Astrocyte of the spinal cord (primary cell): ENCODE results near the gene SMAD2.

Source experiments
- DNase-seq: peaks from one replicate; pipeline ENCODE4 v3.0.0; 2011; ENCODE audit warnings: low read depth, low spot score
- H3K4me3 ChIP-seq: 2 replicates; pipeline ENCODE4 v1.5.1; 2011; ENCODE audit warnings: low read depth, mild to moderate bottlenecking, low read length, moderate library complexity
- CTCF ChIP-seq: IDR thresholded peaks from 2 replicates; pipeline ENCODE4 v1.5.1; 2012; ENCODE audit warnings: low read depth, mild to moderate bottlenecking, low read length, inconsistent platforms
- in situ Hi-C: cut with HindIII; loops from 2 replicates; pipeline ENCODE4 v1.10.0; 2017; ENCODE audit warnings: low sequenced_read_pairs

The SMAD2 gene

GRCh38 chr18:47790036-47790435, 140.4 kb downstream of the SMAD2 start:
- TF ChIP-seq CTCF = no peak
- no peak overlapping the region for H3K4me3 ChIP-seq
- in situ Hi-C loops = no loop called here
- DNase-seq = no peak

GRCh38 chr18:47788621-47789020, 141.8 kb downstream of the SMAD2 start:
- in situ Hi-C loops = no loop called here
- TF ChIP-seq CTCF = no peak
- DNase-seq = no peak
- no peak overlapping the region for H3K4me3 ChIP-seq

- DNase-seq = no peak
- H3K4me3 ChIP-seq = no peak overlapping the region
- in situ Hi-C loops = no loop called here
- no peak for TF ChIP-seq CTCF
These were observed 148.9 kb downstream of the SMAD2 start for GRCh38 chr18:47781561-47781960.

- H3K4me3 ChIP-seq = no peak overlapping the region
- TF ChIP-seq CTCF = no peak
- in situ Hi-C loops = no loop called here
- DNase-seq = no peak
These were observed 150.3 kb downstream of the SMAD2 start for GRCh38 chr18:47780011-47780725.

GRCh38 chr18:47779381-47779780, 151.1 kb downstream of the SMAD2 start:
- no peak for DNase-seq
- no peak overlapping the region for H3K4me3 ChIP-seq
- in situ Hi-C loops = no loop called here
- no peak for TF ChIP-seq CTCF

GRCh38 chr18:47777626-47778025, 152.8 kb downstream of the SMAD2 start:
- in situ Hi-C loops = no loop called here
- TF ChIP-seq CTCF = no peak
- no peak overlapping the region for H3K4me3 ChIP-seq
- no peak for DNase-seq
